ENCODE measurements around the gene CBLB.
"Not testable (repeated sequence)": the region's sequence is repeated elsewhere in the genome, so short reads cannot be mapped to it uniquely, and the experiment has no call there.

The CBLB gene

DNA sequence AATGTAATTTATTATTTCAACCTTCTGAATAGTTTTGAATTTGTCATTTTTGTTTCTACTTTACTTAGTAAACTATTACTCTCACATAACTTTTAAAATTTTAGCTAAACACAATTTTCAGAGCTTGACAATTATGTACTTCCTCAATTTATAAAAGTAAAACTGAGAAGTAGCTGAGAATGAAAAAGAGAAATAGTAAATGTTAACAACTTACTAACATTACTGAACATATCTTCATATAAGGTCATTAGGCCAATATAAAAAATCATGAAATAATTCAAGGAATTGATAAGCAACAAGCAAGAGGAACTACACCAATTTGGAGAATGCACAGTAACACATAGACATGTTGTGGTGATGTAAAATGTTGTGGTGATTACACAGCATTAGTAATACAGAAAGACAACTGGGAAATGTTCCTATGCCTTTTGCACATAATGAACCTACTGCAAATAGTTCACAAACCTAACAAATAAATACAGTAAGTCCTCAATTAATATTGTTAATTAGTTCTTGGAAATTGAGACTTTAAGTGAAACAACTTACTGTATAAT lies 137.9 kb downstream of the CBLB start:
- DNase-seq, result peak in 2 of 3 donors; percentile 29 to 57
- Histone ChIP-seq H3K36me3 (ENCODE audit: control insufficient read depth in 4 of 4, insufficient read depth in 4 of 4, low read length in 3 of 4) (peaks cover 0 to 11% (median 2%) of the 10 kb centered on the region in 4 experiments), H3K9me3 (ENCODE audit: control extremely low read depth in 1 of 5, control insufficient read depth in 4 of 5, insufficient read depth in 2 of 5, low read depth in 1 of 5, low read length in 4 of 5) (no peaks in the 10 kb centered on the region), H3K27me3 (replicated peaks in 2 of 5; ENCODE audit: control insufficient read depth in 4 of 5, insufficient read depth in 5 of 5, low read length in 4 of 5) (no peaks in the 10 kb centered on the region), H3K4me1 (ENCODE audit: control extremely low read depth in 1 of 4, control insufficient read depth in 4 of 4, insufficient read depth in 4 of 4, low read length in 3 of 4) (peaks cover 5 to 20% (median 12%) of the 10 kb centered on the region in 4 experiments), H3K4me3 (ENCODE audit: control insufficient read depth in 1 of 7, extremely low read depth in 1 of 7, insufficient read depth in 4 of 7, low read depth in 2 of 7, low read length in 6 of 7) (peak overlapping the region in 1 of 7 experiments; percentile 25), H3K27ac (ENCODE audit: insufficient read depth in 1 of 2, low read depth in 1 of 2, low read length in 2 of 2, poor library complexity in 1 of 2, severe bottlenecking in 2 of 2) (no peak overlapping the region)
- ChIA-PET CTCF (no interaction called here), POLR2A (no interaction called here)

DNA sequence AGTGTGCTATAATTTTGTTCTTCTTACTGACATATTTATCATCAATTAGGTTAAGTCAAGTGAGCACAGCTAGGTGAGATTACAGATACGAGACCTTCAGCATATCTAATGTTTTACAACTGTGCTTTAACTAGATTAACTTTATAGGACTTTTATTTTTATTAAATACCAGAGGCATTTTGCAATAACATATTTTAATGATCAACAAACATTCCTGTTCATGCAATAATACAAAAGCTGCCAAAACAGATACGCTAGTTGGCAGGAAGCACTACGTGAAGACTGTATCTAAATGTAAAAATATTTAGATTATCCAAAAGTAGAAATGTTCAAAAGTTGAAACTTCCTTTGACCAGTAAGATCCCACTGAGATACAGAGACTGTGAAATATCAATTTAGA lies 139.1 kb downstream of the CBLB start:
- POLR2A ChIA-PET, result no interaction called here
- CTCF ChIA-PET, result interaction anchor here (1.0 kb wide), 1 partner anchor 146 kb away, joined by 4 read pairs; no protein-coding TSS in a partner anchor
- Histone ChIP-seq H3K4me3 (ENCODE audit: control insufficient read depth in 1 of 7, extremely low read depth in 1 of 7, insufficient read depth in 4 of 7, low read depth in 2 of 7, low read length in 6 of 7) (no peak overlapping the region), H3K36me3 (ENCODE audit: control insufficient read depth in 4 of 4, insufficient read depth in 4 of 4, low read length in 3 of 4) (peaks cover 0 to 11% (median 2%) of the 10 kb centered on the region in 4 experiments), H3K9me3 (ENCODE audit: control extremely low read depth in 1 of 5, control insufficient read depth in 4 of 5, insufficient read depth in 2 of 5, low read depth in 1 of 5, low read length in 4 of 5) (no peaks in the 10 kb centered on the region), H3K27ac (ENCODE audit: insufficient read depth in 1 of 2, low read depth in 1 of 2, low read length in 2 of 2, poor library complexity in 1 of 2, severe bottlenecking in 2 of 2) (no peak overlapping the region), H3K4me1 (ENCODE audit: control extremely low read depth in 1 of 4, control insufficient read depth in 4 of 4, insufficient read depth in 4 of 4, low read length in 3 of 4) (peaks cover 5 to 20% (median 12%) of the 10 kb centered on the region in 4 experiments), H3K27me3 (replicated peaks in 2 of 5; ENCODE audit: control insufficient read depth in 4 of 5, insufficient read depth in 5 of 5, low read length in 4 of 5) (no peaks in the 10 kb centered on the region)
- DNase-seq, result no peak
- WGBS (ENCODE audit: insufficient coverage), result no CpG with 5 or more reads among the region's 3 CpGs

DNA sequence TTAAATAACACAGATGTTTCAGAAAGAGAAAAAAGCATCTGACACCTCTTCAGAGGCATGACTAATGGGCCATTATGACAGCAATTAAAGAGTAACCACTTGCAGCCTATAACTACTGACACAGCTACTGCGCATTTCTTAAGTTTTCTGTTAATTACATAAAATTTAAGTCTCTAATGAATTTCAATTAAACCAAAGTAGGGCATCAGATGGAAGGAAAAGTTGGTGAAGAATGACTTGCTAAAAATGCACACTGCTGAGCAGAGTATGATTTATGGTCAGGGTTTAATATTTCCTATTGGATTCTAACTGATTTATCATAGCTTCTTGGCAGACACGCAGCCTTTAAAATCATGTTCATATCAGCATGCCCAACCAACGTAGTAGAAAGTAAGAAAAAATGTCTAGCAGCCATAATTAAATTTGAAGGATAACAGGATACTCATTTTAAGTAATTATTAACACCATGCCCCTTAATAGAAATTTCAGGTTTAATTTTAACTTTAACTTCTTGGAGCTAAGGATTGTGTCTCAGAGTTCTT lies 140.0 kb downstream of the CBLB start:
- Histone ChIP-seq H3K36me3 (ENCODE audit: control insufficient read depth in 4 of 4, insufficient read depth in 4 of 4, low read length in 3 of 4) (peaks cover 0 to 11% (median under 1%) of the 10 kb centered on the region in 4 experiments), H3K4me1 (ENCODE audit: control extremely low read depth in 1 of 4, control insufficient read depth in 4 of 4, insufficient read depth in 4 of 4, low read length in 3 of 4) (peaks cover 5 to 24% (median 15%) of the 10 kb centered on the region in 4 experiments), H3K27me3 (replicated peaks in 2 of 5; ENCODE audit: control insufficient read depth in 4 of 5, insufficient read depth in 5 of 5, low read length in 4 of 5) (no peaks in the 10 kb centered on the region), H3K27ac (ENCODE audit: insufficient read depth in 1 of 2, low read depth in 1 of 2, low read length in 2 of 2, poor library complexity in 1 of 2, severe bottlenecking in 2 of 2) (no peak overlapping the region), H3K9me3 (ENCODE audit: control extremely low read depth in 1 of 5, control insufficient read depth in 4 of 5, insufficient read depth in 2 of 5, low read depth in 1 of 5, low read length in 4 of 5) (no peaks in the 10 kb centered on the region), H3K4me3 (ENCODE audit: control insufficient read depth in 1 of 7, extremely low read depth in 1 of 7, insufficient read depth in 4 of 7, low read depth in 2 of 7, low read length in 6 of 7) (no peak overlapping the region)
- POLR2A ChIA-PET, result no interaction called here
- WGBS (ENCODE audit: insufficient coverage), result no CpG with 5 or more reads among the region's 3 CpGs
- CTCF ChIA-PET, result interaction anchor here (1.0 kb wide), 1 partner anchor 146 kb away, joined by 4 read pairs; no protein-coding TSS in a partner anchor
- DNase-seq, result peak in 2 of 3 donors; percentile 26 to 55

DNA sequence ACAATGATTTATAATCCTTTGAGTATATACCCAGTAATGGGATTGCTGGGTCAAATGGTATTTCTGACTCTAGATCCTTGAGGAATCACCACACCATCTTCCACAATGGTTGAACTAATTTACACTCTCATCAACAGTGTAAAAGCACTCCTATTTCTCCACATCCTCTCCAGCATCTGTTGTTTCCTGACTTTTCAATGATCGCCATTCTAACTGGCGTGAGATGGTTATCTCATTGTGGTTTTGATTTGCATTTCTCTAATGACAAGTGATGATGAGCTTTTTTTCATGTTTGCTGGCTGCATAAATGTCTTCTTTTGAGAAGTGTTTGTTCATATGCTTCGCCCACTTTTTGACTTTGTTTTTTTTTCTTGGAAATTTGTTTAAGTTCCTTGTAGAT lies 141.8 kb downstream of the CBLB start:
- DNase-seq; H3K27ac ChIP-seq (ENCODE audit: insufficient read depth in 1 of 2, low read depth in 1 of 2, low read length in 2 of 2, poor library complexity in 1 of 2, severe bottlenecking in 2 of 2); H3K9me3 ChIP-seq (ENCODE audit: control extremely low read depth in 1 of 5, control insufficient read depth in 4 of 5, insufficient read depth in 2 of 5, low read depth in 1 of 5, low read length in 4 of 5); H3K27me3 ChIP-seq (replicated peaks in 2 of 5; ENCODE audit: control insufficient read depth in 4 of 5, insufficient read depth in 5 of 5, low read length in 4 of 5); H3K4me3 ChIP-seq (ENCODE audit: control insufficient read depth in 1 of 7, extremely low read depth in 1 of 7, insufficient read depth in 4 of 7, low read depth in 2 of 7, low read length in 6 of 7); CTCF ChIA-PET; POLR2A ChIA-PET: not testable (repeated sequence)
- H3K4me1 ChIP-seq (ENCODE audit: control extremely low read depth in 1 of 4, control insufficient read depth in 4 of 4, insufficient read depth in 4 of 4, low read length in 3 of 4), result peaks cover 5 to 30% (median 19%) of the 10 kb centered on the region in 4 experiments
- peaks cover 0 to 11% (median 0%) of the 10 kb centered on the region in 4 experiments for H3K36me3 ChIP-seq (ENCODE audit: control insufficient read depth in 4 of 4, insufficient read depth in 4 of 4, low read length in 3 of 4)
- 83% methylated on average over 1 of the region's 3 CpGs for WGBS (ENCODE audit: insufficient coverage)

DNA sequence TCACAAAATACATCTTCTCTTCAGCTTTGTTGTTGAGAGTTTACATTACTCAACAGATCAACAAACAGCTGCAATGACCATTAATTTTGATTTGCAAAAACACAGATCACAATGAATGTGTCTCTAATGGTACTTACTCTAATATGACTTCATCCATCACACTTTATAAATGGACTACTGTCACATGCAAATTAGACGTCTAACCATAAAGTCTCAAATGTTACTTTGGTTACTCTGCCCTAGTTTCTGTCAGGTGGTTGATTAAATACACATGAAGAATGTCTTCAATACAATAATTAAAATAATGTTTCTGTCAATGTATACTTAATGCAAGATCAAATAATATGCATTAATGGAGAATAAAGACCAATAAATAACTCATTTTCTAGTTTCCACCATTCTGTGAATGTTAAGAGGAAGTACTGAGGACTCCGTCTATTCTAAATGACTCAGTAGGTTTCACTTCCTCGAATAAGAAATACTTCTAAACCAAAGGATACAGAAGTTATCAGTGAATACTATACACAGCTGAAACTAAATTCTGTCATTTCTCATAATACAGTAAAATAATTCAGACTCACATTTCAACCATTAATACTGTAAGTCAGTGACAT lies 145.8 kb downstream of the CBLB start:
- POLR2A ChIA-PET, result no interaction called here
- Histone ChIP-seq H3K4me3 (ENCODE audit: control insufficient read depth in 1 of 7, extremely low read depth in 1 of 7, insufficient read depth in 4 of 7, low read depth in 2 of 7, low read length in 6 of 7) (peak overlapping the region in 1 of 7 experiments; percentile 9), H3K9me3 (ENCODE audit: control extremely low read depth in 1 of 5, control insufficient read depth in 4 of 5, insufficient read depth in 2 of 5, low read depth in 1 of 5, low read length in 4 of 5) (no peaks in the 10 kb centered on the region), H3K36me3 (ENCODE audit: control insufficient read depth in 4 of 4, insufficient read depth in 4 of 4, low read length in 3 of 4) (peaks cover 3 to 25% (median 9%) of the 10 kb centered on the region in 4 experiments), H3K27ac (ENCODE audit: insufficient read depth in 1 of 2, low read depth in 1 of 2, low read length in 2 of 2, poor library complexity in 1 of 2, severe bottlenecking in 2 of 2) (peak overlapping the region in 1 of 2 experiments; percentile 1), H3K27me3 (replicated peaks in 2 of 5; ENCODE audit: control insufficient read depth in 4 of 5, insufficient read depth in 5 of 5, low read length in 4 of 5) (no peaks in the 10 kb centered on the region), H3K4me1 (ENCODE audit: control extremely low read depth in 1 of 4, control insufficient read depth in 4 of 4, insufficient read depth in 4 of 4, low read length in 3 of 4) (peaks cover 0 to 14% (median 6%) of the 10 kb centered on the region in 4 experiments)
- peak; percentile 42 to 88 (median 80) for DNase-seq
- 0% methylated on average over 1 of the region's 3 CpGs for WGBS (ENCODE audit: insufficient coverage)
- CTCF ChIA-PET, result no interaction called here

DNA sequence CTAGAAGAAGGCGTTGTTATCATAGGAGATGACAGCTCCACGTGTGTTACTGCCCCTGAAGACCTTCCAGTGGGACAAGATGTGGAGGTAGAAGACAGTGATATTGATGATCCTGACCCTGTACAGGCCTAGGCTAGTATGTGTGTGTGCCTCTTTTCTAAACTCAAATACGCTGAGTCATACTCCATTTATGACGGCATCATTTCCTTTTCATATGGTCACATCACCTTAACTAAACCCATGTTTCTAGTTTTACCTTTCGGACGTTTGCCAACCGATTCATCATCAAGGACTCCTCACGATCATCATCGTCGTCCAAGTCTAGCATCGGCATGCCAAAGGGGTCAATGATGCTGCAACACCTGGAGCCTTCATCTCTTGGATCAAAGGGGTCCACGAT lies 149.0 kb downstream of the CBLB start:
- no peaks in the 10 kb centered on the region for H3K9me3 ChIP-seq (ENCODE audit: control extremely low read depth in 1 of 5, control insufficient read depth in 4 of 5, insufficient read depth in 2 of 5, low read depth in 1 of 5, low read length in 4 of 5)
- H3K4me3 ChIP-seq (ENCODE audit: control insufficient read depth in 1 of 7, extremely low read depth in 1 of 7, insufficient read depth in 4 of 7, low read depth in 2 of 7, low read length in 6 of 7), result no peak overlapping the region
- ChIA-PET POLR2A (no interaction called here), CTCF (no interaction called here)
- WGBS (ENCODE audit: insufficient coverage), result 88% methylated on average over 11 of the region's 12 CpGs
- no peak overlapping the region for H3K27ac ChIP-seq (ENCODE audit: insufficient read depth in 1 of 2, low read depth in 1 of 2, low read length in 2 of 2, poor library complexity in 1 of 2, severe bottlenecking in 2 of 2)
- H3K36me3 ChIP-seq (ENCODE audit: control insufficient read depth in 4 of 4, insufficient read depth in 4 of 4, low read length in 3 of 4), result peaks cover 6 to 18% (median 10%) of the 10 kb centered on the region in 4 experiments
- no peak for DNase-seq
- H3K27me3 ChIP-seq (replicated peaks in 2 of 5; ENCODE audit: control insufficient read depth in 4 of 5, insufficient read depth in 5 of 5, low read length in 4 of 5), result no peaks in the 10 kb centered on the region
- peaks cover 0 to 14% (median 6%) of the 10 kb centered on the region in 4 experiments for H3K4me1 ChIP-seq (ENCODE audit: control extremely low read depth in 1 of 4, control insufficient read depth in 4 of 4, insufficient read depth in 4 of 4, low read length in 3 of 4)

DNA sequence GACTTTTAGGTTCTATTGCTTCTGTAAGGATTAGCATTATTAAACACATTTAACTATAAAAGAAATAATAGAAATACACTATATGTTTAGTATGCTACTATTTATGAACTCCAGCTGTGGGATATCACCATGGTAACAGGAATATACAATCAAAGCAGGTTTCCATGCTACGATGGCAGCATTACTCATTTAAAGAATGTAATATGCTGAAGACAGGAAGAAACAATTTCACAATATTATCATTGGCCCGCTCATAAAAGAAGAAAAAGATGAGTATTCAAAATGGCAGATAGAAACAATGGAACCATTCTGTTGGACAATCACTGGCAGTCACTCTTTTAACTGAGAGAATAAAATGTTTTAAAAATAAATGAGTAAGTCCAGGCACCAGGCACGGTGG lies 153.4 kb downstream of the CBLB start:
- ChIA-PET CTCF (no interaction called here), POLR2A (no interaction called here)
- Histone ChIP-seq H3K27ac (ENCODE audit: insufficient read depth in 1 of 2, low read depth in 1 of 2, low read length in 2 of 2, poor library complexity in 1 of 2, severe bottlenecking in 2 of 2) (no peak overlapping the region), H3K36me3 (ENCODE audit: control insufficient read depth in 4 of 4, insufficient read depth in 4 of 4, low read length in 3 of 4) (peaks cover 13 to 30% (median 17%) of the 10 kb centered on the region in 4 experiments), H3K27me3 (replicated peaks in 2 of 5; ENCODE audit: control insufficient read depth in 4 of 5, insufficient read depth in 5 of 5, low read length in 4 of 5) (no peaks in the 10 kb centered on the region), H3K4me3 (ENCODE audit: control insufficient read depth in 1 of 7, extremely low read depth in 1 of 7, insufficient read depth in 4 of 7, low read depth in 2 of 7, low read length in 6 of 7) (no peak overlapping the region), H3K9me3 (ENCODE audit: control extremely low read depth in 1 of 5, control insufficient read depth in 4 of 5, insufficient read depth in 2 of 5, low read depth in 1 of 5, low read length in 4 of 5) (peaks cover 0 to 2% (median 0%) of the 10 kb centered on the region in 5 experiments), H3K4me1 (ENCODE audit: control extremely low read depth in 1 of 4, control insufficient read depth in 4 of 4, insufficient read depth in 4 of 4, low read length in 3 of 4) (no peaks in the 10 kb centered on the region)
- peak in 1 of 3 donors; percentile 6 for DNase-seq
- 90% methylated on average over 2 of the region's 3 CpGs for WGBS (ENCODE audit: insufficient coverage)
